GM18511 (cell line): ENCODE data around the gene LKAAEAR1.

Experiments used
- ATAC-seq: cut with Tn5 transposase; IDR thresholded peaks from one replicate; pipeline ENCODE4 v1.9.1; 2021; ENCODE audit warnings: mild to moderate bottlenecking, moderate library complexity; ENCODE audit not compliant: unreplicated experiment

Gene LKAAEAR1

GRCh38 chr20:64039293-64040160 is 44.7 kb downstream of the LKAAEAR1 start:
- no peak for ATAC-seq

- ATAC-seq, result peak; percentile 51
Measured at GRCh38 chr20:64038565-64039292, 45.5 kb downstream of the LKAAEAR1 start.

GRCh38 chr20:64038224-64038564 is 46.0 kb downstream of the LKAAEAR1 start:
- ATAC-seq, result peak; percentile 34

GRCh38 chr20:64037498-64038213 is 46.5 kb downstream of the LKAAEAR1 start:
- no peak for ATAC-seq

- ATAC-seq, result no peak
Measured at GRCh38 chr20:64037199-64037497, 47.0 kb downstream of the LKAAEAR1 start.

GRCh38 chr20:64036346-64037198 is 47.6 kb downstream of the LKAAEAR1 start:
- no peak for ATAC-seq

- ATAC-seq, result no peak
Measured at GRCh38 chr20:64035933-64036345, 48.3 kb downstream of the LKAAEAR1 start, which contains the start of gene C20orf204. C20orf204 (plus strand) TSS chr20:64036182; CDS start chr20:64036324, 142 bp downstream.

- no peak for ATAC-seq
Measured at GRCh38 chr20:64035066-64035932, 48.9 kb downstream of the LKAAEAR1 start.

- no peak for ATAC-seq
Measured at GRCh38 chr20:64033981-64034493, 50.2 kb downstream of the LKAAEAR1 start.
